HG02759 (cell line): ENCODE results near the gene CACNA2D1.

ENCODE experiments used
- ATAC-seq: cut with Tn5 transposase; IDR thresholded peaks from one replicate; pipeline ENCODE4 v1.9.1; 2021; ENCODE audit warnings: mild to moderate bottlenecking, moderate library complexity; ENCODE audit not compliant: unreplicated experiment

The CACNA2D1 gene

DNA sequence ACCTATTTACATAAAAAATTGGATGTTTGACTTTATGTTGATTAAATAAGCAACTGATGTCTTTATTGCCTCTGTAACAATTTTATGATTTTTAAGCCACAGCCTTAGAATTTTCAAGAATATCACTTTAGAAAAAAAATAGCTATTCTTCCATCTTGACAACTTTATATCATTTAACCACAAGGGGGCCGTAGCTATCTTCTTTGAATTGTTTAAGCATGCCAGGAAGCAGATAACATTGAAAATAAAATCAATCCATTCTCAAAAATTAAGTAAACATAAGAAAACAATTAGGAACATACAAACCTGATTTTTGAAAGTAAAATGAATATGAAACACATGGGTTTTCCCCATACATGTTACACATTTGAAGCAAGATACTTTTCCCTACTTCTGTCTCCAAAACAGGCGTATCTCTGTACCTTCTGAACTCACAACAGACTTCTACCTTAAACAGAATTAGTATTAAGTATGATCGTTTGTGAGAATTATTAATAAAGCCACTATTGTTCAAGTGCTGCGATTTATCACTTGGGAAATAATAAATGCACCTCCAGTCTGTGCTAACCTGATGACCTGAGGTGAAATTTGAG is 209.0 kb downstream of the CACNA2D1 start:
- ATAC-seq: peak; percentile 50

DNA sequence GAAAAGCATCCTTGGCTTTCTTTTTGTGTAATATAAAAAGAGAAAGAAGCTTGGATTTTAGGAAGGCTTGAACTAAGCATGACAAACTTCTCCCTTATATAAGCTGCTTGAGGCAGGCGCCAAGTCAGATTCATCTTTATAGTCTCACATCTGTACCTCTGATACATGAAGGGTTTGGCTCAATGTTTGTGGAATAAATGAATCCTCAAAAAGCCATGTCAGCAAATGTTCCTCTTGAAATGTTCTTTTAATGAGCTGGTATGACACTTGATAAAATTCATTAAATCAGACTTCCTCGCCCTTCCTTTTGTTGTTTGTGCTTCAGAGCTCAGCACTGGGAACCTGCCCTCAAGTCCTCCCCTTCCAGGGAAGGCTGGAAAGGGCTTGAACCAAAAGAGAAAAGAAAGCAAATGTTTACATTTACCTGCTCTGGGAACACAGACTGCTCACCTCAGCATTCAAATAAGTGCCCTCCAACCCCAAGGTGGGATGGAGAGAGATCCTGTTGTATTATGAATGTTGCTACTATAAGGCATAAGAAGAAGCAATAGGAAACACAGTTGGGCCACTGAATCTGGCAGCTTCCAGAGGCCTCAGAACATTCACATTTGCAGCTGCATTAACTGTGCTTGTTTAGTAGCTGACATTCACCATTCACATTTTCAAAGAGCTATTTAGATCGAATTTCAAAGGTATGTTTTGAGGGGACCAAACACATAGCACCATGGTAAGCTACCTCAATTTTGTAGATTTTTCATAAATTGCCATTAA is 212.6 kb downstream of the CACNA2D1 start:
- ATAC-seq: no peak

DNA sequence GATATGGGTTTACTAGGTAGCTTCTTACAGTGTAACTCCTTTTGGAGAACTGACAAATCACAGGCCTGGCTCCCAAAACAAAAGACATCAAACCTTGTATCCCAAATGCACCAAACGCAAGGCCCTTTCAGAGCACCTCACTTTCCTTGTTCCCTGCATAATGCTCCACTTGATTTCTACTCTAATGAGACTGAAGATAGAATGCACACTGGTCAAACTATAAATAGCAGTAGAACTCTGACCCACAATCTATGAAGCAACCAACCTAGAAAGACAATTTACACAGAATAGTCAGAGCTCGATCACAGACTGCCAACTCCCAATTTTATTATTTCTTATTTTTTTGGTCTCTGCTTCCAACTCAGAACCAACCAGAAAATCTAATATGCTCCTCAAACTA is 214.4 kb downstream of the CACNA2D1 start:
- no peak for ATAC-seq

DNA sequence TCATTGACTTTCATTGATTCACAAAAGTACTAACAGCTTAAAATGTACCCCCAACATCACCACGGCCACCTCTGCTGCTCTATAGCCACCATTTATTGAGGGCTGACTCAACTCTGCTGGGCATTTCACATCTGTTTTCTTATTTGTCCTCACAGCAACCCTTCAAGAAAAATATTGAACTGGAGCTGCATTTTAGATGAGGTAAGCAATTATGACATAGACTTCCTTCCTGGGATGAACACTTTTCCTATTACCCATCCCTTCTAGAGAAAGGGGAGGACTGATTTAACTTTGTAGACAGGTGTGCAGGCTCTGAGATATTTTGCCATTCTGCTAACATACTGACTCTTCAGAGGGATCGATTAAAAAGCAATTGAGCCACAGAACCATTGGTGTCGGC is 217.4 kb downstream of the CACNA2D1 start:
- no peak for ATAC-seq

DNA sequence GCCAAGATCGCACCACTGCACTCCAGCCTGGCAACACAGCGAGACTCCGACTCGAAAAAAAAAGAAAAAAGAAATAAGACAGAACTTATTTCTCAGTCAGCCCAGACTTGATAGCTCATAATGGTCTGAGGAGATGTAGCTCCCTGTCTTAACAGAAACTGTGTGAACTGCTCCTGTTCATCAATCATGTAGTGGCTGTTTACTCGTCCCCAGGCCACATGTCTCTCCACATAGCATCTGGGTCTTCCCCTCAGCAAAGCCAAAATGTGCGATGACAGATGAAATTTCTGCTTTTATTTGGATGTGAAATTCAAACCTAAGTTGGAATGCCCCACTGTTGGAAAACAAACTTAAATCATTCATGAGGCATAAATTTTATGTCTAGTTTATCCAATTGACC is 219.0 kb downstream of the CACNA2D1 start:
- no peak for ATAC-seq

DNA sequence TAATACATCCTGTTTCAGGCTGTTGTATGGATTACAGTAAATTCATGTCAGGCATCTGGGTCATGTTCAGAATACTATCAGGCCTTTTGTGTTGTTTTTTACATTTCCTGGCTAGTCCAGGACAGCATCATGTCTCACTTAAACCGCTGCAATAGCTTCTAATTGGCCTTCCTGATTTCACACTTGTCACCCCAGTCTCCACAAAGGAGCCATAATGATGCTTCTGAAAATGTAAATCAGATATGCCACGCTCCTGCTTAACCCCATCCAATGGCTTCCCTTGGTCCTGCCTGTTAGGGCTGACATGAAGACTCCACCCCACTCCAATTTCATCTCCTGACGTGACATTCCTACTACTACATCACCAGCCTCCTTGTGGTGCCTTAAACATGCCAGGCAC is 220.0 kb downstream of the CACNA2D1 start:
- no peak for ATAC-seq

DNA sequence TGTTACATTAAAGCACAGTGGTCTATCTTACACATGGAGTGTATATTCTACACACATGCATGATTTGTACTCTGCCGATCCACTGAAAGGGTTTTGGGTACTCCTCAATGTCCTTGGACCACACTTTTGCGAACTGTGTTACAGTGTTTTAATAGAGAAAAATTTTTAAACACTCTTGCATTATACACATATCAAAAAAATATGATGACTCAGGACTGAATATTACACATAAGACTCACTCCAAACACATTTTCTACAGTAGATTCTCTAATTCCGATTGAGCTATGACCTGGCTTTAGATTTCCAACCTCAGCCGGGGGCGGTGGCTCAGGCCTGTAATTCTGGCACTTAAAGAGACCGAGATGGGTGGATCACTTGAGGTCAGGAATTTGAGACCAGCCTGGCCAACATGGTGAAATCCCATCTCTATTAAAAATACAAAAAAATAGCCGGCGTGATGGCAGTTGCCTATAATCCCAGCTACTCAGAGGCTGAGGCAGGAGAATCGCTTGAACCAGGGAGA is 222.4 kb downstream of the CACNA2D1 start:
- ATAC-seq: no peak

DNA sequence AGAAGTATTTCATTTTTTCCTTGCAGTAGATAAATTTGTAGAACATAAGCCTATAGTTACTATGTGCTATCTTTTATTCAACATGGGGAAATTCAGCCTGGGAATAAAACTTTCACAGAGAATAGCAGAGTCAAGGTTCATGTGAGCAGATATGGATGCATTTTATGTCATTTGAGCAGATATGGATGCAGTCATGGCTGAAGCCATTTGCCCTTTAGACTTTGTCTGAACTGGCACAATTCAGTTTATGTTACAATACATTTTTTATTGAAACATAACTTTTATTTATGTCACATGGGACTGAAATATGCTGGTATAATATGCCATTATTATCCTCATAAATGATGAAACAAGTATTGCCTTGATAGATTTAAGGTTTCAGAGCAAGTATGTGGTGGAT is 231.1 kb downstream of the CACNA2D1 start:
- ATAC-seq: no peak

DNA sequence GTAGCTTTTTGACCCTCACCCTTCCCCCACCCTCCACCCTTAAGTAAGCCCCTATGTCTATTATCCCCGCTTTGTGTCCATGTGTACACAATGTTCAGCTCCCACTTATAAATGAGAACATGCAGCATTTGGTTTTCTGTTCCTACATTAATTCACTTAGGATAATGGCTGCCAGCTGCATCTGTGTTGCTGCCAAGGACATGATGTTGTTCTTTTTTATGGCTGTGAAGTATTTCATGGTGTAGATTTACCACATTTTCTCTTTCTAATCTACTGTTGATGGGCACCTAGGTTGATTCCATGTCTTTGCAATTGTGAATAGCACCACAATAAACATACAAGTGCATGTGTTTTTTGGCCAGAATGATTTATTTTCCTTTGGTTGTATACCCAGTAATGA is 232.2 kb downstream of the CACNA2D1 start:
- ATAC-seq: no peak

DNA sequence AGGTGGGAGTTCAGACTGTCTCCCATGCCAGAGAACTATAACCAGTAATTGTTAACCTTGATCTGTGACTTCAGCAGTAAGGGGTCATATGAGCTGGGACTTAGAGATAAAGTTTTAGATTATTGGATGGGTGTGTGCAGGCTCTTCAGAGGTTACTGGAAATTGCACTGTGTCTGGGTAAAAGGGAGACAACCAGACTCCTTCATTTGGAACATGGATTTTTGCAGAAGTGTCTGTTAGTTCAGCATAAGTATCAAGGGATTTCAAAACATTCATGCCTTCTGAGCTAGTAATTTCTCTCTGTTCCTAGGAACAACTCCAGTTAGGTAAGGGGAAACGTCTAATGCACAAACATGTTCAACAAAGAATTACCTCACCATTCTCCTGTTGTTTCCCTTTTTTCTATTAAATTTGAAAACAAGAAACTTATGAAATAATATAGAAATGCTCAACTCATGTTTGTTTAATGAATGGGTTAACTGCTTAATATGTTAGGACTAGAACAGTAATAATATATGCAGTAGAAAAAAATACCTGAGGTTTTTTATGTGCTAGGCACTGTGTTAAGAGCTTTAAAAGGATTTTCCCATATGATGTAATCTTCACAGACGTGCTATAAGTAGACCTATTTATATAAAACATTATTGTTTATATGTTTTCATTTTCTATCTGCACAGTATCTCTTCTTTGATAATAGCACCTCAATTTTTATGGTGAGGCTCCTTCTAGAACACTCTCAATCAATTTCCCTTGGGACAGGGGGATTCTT is 233.0 kb downstream of the CACNA2D1 start:
- ATAC-seq: no peak

DNA sequence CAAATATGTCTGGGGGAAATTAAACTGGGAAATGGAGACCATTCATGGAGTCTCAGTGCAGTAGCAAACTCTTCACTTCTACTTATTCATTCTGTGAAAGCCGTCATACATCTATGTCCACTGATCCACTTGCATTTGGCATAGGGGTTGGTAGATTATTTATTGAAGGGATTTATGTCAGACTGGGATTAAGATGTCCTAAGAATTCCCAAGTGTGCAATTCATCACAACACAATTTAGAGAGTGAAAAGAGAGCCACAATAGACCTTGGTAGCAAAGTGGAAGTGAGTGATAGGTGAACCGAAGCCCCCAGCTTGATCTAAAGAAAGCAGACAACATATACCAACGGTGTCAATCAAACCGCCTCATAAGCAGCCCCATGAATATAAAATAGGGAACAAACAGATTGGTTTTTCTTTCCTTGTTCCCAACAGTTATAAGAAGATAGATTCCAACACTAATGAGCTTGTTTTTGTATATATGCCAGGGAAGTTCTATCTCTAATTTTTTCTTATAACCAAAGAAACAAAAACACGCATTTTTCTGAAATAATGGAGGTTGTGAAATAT is 234.3 kb downstream of the CACNA2D1 start:
- no peak for ATAC-seq

DNA sequence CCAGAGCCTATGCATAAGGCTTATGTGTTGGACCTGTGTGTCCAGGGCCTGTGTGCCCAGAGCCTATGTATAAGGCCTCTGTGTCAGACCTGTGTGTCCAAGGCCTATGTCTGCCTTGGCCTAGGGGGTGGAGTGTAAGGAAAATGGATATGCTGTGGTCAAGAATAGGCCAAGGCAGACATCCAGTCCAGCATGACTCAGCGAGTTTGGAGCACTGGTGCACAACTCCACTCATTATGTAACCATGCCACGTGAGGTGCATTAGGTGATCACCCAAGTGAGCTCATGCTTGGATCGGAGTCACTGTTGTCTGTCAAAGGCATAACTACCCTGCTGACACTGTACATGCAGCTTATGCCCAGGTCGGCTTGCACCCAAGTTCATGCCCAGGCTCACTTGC is 238.9 kb downstream of the CACNA2D1 start:
- no peak for ATAC-seq

DNA sequence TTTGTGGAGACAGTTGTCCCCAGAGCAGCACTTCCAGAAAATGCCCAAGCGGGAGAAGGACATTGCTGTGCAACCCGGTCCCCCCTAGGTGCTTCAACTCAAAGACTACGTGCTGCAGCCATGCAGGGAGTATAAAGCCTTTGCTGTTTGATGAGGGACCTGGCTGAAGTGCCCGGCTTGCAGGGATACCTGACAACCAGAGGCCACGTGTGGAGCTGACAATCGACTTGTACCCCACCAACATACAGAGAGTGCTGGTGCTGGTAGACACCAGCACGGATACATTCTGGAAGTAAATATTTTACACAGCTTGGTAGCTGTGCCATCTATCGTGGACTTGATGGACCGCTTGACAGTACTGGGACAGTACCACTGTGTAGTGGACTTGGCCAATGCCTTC is 240.6 kb downstream of the CACNA2D1 start:
- ATAC-seq: no peak

DNA sequence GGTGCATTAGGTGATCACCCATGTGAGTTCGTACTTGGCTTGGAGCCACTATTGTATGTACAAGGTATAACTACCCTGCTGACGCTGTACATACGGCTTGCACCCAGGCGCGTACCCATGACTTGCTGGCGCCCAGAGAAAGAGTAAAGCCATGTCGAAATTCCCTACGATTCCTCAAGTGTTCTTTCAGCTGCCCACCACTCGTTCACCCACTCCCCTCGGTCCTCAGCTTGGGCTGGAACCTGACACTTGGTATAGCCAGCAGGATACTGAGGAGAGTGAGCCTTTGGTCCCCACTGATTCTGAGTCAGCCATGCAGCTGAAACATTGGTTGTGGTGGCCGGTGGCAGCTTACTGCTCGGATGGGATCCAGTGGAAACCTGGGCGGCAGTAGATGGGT is 241.5 kb downstream of the CACNA2D1 start:
- no peak for ATAC-seq

DNA sequence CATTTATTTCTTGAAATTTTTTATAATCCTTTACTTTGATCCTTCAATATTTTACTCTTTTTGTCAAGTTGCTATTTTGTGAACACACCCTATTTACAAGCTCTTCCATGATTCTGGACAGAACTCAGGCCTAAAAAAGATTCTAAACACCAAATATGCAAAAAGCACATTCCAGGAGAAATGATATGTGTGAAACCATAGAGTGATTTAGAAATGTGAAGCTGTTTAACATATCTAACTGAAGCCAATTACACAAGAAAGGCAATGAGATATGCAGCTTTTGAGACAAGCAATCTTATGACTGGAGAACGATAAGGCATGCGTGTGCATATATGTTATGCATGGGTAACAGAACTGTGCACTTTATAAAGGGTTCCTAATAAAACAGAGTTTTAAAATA is 243.0 kb downstream of the CACNA2D1 start:
- ATAC-seq: no peak

DNA sequence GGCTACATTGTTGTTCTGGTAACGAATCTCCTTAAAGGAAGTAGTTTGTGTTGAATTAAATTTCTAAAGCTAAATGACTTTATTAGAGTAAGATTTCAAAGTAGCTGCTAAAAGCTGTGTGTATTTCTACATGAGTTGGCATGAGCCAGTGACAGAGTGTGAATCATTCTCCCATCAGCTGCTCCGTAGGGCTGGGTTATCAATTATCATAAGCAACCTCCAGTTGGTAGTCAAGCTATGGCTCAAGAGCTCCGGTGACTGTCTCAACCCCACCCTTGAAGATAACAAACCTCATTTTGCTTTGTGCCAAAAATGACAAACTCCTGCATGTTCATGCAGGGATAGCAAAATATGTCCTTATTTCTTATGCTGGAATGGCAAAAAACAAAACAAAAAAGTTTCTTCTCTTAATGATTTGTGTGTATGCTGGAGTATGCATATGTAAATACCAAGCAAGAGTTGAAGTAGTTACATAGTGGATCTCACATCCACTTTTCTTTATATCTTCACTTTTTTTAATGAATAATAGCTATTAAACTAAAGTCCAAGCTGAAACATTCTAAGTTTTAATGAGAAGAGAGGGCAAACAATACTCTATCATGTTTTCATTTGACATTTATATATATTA is 249.4 kb downstream of the CACNA2D1 start:
- ATAC-seq: no peak

DNA sequence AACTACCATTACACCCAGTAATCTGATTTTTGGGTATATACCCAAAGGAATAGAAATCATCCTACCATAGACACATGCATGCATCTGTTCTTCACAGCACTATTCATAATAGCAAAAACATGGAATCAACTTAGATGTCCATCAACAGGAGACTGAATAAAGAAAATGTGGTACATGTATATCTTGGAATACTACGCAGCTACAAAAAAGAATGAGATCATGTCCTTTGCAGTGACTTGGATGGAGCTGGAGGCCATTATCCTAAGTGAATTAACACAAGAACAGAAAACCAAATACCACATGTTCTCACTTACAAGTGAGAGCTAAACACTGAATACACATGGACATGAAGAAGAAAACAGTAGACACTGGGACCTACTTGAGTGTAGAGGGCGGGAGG is 254.9 kb downstream of the CACNA2D1 start:
- no peak for ATAC-seq

DNA sequence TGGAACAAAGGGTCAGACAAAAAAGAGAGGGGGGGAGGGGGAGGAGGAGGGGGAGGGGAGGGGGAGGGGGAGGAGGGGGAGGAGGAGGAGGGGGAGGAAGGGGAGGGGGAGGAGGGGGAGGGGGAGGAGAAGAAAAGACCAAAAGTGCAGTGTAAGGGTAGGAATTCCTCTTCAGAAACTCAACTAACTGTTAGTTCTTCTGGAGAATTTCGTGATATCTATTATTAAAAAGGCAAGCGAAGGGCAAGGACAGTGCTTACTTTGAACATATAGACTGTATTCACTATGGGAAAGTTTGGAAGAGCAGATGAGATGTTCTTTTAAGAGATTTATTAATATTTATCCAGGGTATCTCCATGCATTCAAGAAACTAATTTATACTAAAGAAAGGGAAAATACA is 258.1 kb downstream of the CACNA2D1 start:
- ATAC-seq: no peak

DNA sequence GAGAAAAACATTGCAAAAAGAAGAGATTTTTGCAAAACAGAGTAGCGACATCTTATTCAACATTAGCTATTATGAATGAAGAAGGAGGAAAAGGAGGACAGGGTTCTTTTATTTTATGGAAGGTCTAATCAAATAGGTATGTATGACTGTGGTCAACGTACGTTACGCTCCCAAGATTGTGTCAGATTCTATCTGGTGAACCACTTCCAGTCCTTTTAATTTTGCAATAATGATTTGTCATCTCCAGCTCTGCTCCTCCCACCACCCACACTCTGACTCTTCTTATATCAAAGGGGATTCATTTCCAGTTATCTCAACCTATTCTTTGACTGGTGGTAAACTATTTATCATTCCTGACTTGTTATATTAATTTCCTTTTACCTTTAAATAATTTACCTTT is 259.9 kb downstream of the CACNA2D1 start:
- ATAC-seq: no peak

DNA sequence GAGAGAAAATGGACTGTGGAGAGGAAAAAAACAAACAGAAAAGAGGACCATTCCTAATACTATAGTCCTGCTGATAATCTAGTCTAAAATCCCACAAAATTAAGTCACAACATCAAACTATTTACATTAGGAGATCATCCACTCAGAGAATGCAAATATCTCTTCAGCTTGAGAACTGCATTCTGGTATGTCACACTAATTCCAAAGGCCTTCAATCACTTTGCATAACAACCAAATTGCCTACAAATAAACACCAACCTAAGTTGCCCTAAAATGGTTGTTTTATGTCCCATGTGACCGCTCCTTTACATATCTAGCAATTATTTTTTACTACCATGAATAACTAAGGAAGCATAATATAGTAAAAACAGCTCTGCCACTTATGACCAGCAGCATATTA is 264.3 kb downstream of the CACNA2D1 start:
- ATAC-seq: no peak

DNA sequence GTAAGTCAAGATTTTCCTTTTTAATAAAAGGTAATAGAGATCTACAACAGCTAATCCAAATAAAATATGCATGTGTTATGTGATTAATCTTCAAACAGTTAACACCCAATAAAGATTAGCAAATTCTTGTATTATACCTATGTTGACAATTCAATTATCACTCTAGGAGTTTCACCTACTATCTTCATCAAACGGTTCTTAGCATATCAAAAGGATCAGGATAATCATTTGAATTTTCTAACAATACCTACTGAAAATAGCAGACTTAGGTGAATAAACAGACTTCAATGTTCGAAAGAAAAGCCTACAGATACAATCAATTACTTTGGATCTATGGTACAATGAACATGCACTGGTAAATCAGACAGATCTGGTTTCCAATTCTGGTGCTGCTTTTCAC is 268.3 kb downstream of the CACNA2D1 start:
- ATAC-seq: no peak
